ENCODE measurements around the gene ALCAM.

The ALCAM gene

DNA sequence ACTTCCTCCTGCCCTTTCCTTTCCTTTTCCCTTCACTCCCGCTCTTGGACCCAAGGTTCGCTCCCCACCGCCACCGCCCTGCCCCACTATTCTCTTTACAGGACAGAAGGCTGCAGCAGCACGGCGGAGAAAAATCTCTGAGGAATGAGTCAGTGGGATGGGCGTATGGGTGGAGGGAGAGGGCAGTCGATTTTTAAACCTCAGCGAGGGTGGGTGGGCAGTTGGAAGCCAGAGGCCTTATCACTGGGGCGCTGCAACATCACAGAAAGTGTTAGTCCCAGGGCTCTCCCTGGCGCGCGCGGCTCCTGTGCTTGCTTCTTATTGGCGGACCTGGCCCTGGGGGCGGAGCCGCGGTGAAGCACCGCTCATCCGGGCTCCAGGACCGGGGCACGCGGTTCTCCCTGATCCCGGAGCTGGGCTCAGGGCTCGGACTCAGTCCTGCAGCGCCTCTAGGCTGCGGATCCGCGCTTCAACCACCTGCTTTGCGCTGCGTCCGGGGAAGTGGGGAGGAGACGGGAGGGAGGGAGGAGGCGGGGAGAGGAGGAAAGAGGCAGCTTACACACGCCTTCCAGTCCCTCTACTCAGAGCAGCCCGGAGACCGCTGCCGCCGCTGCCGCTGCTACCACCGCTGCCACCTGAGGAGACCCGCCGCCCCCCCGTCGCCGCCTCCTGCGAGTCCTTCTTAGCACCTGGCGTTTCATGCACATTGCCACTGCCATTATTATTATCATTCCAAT is at the start of gene ALCAM:
Gene ALCAM (plus strand): TSS at position 584 of the 737 bp plus-strand sequence.
- H3K4me3 ChIP-seq (ENCODE audit: low read length), result peak within 1 kb of the TSS; percentile 97
- peak; percentile 100 for DNase-seq (ENCODE audit: low read depth)
- TF ChIP-seq, protein P1, sequence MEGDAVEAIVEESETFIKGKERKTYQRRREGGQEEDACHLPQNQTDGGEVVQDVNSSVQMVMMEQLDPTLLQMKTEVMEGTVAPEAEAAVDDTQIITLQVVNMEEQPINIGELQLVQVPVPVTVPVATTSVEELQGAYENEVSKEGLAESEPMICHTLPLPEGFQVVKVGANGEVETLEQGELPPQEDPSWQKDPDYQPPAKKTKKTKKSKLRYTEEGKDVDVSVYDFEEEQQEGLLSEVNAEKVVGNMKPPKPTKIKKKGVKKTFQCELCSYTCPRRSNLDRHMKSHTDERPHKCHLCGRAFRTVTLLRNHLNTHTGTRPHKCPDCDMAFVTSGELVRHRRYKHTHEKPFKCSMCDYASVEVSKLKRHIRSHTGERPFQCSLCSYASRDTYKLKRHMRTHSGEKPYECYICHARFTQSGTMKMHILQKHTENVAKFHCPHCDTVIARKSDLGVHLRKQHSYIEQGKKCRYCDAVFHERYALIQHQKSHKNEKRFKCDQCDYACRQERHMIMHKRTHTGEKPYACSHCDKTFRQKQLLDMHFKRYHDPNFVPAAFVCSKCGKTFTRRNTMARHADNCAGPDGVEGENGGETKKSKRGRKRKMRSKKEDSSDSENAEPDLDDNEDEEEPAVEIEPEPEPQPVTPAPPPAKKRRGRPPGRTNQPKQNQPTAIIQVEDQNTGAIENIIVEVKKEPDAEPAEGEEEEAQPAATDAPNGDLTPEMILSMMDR (IDR thresholded peaks at IDR 0.05; ENCODE audit: insufficient read depth, low read depth, low read length, missing control alignments), result peak; percentile 74

DNA sequence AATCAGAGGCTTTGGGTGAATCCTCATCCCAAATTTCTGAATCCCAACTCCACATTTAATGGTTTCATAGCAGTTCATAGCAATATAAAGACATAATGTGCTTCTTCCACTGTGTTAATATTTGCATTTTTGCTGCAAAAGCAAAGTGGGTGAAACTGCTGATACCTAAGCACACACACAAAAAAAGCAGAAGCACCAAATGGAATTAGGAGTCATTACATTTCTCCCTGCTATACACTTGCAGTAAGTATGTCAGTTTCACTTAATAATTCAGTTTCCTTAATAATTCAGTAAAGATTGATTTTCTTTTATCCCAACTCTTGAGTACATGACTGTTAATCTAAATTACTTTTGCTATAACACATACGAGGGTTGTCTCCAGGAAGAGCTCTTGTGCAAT is 48.9 kb upstream of the ALCAM start:
- no peak for DNase-seq (ENCODE audit: low read depth)
- no peak overlapping the region for H3K4me3 ChIP-seq (ENCODE audit: low read length)
- TF ChIP-seq, protein P1 (IDR thresholded peaks at IDR 0.05; ENCODE audit: insufficient read depth, low read depth, low read length, missing control alignments), result no peak

DNA sequence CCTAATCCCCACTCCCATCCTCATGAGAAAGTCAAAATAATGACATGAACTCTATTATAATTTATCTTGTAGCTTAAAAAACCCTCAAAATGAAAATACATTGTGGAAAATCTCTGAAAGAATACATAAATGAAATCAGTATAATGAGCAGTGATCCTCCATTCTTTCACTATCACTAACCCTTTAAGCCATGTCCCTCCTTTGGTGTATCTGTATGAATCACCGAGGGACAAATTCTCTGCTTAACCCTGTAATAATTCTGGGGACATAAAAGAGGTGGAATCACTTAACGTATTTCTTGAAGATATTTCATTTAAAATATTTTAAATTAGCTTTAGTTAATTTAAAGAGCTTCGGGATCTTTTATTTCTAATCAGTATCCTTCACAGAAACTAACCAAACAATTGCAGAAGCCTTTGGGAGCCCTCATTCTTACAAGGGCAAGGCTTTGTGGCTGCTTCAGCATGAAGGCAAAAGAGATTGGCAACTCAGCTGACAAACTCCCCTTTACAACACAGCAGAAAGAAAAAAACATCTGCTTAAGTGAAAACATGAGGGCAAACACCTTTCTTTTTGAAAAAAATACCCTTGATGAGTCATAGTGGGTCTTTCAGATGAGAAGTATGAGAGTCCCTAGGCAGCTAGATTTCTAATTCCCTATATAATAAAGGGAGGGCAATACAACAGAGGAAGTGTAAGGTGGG is 44.0 kb upstream of the ALCAM start:
- TF ChIP-seq, protein P1 (IDR thresholded peaks at IDR 0.05; ENCODE audit: insufficient read depth, low read depth, low read length, missing control alignments), result no peak
- peak; percentile 6 for DNase-seq (ENCODE audit: low read depth)

DNA sequence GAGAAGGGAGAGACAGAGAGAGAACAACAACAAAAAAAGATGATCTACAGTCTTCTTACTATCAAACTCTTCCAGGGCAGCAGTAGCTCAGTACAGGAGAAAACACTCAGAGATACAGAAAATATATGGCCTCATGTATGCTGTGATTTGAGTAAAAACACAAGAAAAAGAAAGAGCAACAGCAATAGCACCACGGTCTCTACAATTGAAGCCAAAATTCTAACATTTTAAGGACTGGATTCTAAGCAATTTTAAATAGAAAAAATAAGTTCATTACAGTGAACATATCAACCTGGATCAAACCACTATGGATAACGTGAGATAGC is 43.5 kb upstream of the ALCAM start:
- no peak for DNase-seq (ENCODE audit: low read depth)
- TF ChIP-seq, protein P1 (IDR thresholded peaks at IDR 0.05; ENCODE audit: insufficient read depth, low read depth, low read length, missing control alignments), result no peak
- H3K4me3 ChIP-seq (ENCODE audit: low read length), result no peak overlapping the region

More for the DNA sequence above, 44.0 kb upstream of the ALCAM start:
- no peak overlapping the region for H3K4me3 ChIP-seq (ENCODE audit: low read length)

DNA sequence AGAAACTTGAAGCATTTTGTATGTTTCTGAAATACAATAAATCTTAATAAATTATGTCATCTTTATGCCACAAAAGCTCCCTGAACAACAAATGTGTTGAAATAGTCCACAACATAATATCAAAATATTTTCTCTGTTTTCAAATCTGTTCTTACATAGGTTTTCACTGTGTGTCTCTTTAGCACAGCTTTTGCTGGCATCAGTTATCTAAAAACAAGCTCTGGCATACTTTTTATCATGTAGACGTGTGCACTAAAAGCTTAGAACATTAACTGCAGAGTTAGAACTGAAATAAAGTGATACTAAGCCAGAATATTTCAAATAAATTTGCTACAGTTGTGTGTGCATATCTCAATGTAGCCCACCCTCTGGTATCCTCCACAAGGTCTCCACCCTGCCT is 41.8 kb upstream of the ALCAM start:
- DNase-seq (ENCODE audit: low read depth), result no peak
- H3K4me3 ChIP-seq (ENCODE audit: low read length), result no peak overlapping the region
- TF ChIP-seq, protein P1 (IDR thresholded peaks at IDR 0.05; ENCODE audit: insufficient read depth, low read depth, low read length, missing control alignments), result no peak

DNA sequence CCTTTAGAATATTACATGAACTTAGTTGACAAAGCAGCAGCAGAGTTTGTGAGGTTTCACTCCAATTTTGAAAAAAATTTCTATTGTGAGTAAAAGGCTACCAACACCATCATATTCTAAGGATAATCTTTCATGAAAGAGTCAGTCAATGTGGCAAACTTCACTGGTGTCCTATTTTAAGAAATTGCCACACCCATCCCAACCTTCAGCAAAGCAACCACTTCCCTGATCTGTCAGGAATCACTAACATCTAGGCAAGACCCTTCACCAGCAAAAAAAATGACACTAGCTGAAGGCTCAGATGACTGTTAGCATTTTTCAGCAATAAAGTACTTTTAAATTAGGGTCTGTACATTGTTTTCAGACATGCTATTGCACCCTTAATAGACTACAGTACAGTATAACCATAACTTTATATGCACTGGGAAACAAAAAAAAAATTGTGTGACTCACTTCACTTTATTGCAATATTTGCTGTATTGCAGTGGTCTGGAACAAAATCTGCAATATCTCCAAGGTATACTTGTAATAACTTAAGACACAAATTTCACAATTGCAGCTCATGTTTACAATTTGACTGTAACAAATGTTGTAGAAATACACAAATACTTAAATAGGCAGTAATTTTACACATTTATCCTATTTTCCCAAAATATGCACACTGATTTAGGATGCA is 38.9 kb upstream of the ALCAM start:
- peak; percentile 61 for DNase-seq (ENCODE audit: low read depth)
- TF ChIP-seq, protein P1 (IDR thresholded peaks at IDR 0.05; ENCODE audit: insufficient read depth, low read depth, low read length, missing control alignments), result no peak
- H3K4me3 ChIP-seq (ENCODE audit: low read length), result no peak overlapping the region

Data from epithelial cell of esophagus (primary cell).